GM19372 (cell line): ENCODE measurements around the gene EHMT2.
"Not testable (repeated sequence)": the region's sequence is repeated elsewhere in the genome, so short reads cannot be mapped to it uniquely, and the experiment has no call there.

Experiments
- ATAC-seq: cut with Tn5 transposase; IDR thresholded peaks from one replicate; pipeline ENCODE4 v1.9.1; 2021; ENCODE audit warnings: mild to moderate bottlenecking, low read depth, moderate library complexity; ENCODE audit not compliant: unreplicated experiment

The EHMT2 gene

DNA sequence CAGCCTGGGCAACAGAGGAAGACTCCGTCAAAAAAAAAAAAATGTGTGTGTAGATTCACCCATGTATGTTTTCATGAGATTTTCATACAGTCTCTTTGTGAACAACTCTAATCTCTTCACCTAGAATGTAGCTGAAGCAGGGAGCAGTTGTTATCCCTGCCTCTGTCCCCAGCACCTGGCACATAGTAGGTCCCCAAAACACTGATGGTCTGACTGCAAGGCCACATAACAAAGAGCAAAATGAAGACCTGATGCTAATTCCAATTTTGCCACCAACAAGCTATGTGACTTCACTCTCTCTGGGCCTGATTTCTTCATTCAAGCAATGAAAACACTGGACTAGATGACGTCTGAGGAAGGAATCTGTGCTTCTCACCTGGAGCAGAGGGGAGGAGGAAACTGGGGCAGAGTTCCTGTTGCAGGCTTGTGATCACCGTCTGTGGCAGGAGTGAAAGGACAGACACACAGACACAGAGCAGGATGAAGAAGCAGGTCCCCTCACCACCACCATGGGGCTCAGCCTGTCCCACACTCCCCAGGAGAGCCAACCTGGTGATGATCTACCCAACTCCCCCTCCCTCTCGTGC lies 23.3 kb downstream of the EHMT2 start:
- no peak for ATAC-seq

DNA sequence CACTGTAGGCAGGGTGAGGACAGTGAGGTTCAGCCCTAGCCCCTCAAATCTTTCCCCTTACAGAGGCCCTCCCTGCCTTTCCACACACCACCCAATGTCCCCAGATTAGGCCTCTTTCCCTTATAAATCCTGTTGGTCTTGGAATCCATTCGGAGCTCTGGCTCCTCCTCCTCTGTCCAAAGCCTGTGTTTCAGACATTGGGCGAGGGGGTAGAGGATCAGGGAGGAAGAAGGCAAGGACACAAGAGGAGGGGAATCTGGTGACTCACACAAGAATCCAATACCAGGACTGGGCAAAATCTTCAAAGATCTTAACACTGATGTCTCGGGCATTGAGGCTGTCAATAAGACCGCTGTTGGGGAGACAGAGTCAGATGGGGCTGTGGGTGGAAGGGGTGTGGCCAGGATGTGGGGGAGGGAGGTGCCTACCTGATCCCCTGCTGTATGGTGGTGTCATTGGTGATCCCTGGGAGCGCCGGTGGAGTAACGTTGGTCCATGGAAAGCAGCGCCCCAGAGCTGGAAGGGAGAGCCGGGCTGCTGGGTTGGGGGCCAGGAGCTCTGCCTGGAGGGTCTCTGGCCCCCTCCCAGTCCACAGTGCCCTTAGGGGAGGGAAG lies 26.3 kb downstream of the EHMT2 start:
- no peak for ATAC-seq

DNA sequence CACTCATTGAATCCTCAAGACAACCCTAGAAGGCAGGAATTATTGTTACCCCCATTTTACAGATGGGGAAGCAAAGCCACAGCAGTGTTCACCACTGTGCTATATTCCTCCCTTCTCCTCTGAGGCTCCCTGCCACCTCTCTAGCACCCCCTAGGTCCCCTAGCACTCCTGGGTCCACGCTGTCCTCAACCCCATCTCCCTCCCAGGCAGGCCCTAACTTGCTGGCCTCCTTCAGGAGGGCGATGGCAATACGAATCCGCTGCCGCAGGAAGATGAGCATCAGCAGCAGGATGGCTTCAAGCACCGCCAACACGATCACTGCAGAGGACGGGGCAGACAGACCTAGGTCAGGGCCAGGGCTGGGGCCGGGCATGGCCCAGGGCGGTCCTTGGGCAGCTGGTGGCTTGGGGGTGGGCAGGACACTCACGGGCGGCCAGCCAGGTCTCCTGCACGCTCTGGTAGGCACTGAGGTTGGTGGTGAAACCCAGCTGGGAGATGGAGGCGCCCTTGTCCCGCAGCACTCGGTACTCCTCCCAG lies 27.0 kb downstream of the EHMT2 start:
- no peak for ATAC-seq

DNA sequence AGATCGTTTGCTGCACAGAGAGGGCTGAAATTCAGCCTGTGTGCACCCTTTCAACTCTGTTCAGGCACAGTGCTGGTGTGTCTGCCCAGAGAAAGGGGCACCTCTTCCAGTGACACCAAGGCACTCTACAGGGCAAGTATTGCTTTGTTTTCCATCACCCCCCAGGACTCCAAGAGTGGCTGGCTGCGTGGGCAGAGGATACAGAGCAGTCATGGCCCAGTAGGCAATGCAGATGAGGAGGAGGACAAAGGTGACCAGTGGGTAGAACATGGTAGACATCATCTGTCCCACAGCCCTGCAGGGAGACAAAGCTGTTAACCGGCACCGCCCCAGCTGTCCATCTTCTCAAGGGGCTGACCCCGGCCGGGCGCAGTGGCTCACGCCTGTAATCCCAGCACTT lies 28.2 kb downstream of the EHMT2 start:
- no peak for ATAC-seq

DNA sequence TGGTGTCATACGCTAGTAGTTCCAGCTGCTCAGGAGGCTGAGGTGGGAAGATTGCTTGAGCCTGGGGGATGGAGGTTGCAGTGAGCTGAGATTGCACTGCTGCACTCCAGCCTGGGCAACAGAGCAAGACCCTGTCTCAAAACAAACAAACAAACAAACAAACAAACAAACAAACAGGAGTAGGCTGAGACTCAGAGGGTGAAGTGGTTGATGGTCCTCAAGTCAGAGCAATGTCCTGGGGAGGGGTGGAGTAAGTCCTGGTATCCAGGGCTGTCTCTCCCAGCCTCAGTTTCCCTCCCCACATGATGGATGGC lies 28.9 kb downstream of the EHMT2 start:
- not testable (repeated sequence) for ATAC-seq

DNA sequence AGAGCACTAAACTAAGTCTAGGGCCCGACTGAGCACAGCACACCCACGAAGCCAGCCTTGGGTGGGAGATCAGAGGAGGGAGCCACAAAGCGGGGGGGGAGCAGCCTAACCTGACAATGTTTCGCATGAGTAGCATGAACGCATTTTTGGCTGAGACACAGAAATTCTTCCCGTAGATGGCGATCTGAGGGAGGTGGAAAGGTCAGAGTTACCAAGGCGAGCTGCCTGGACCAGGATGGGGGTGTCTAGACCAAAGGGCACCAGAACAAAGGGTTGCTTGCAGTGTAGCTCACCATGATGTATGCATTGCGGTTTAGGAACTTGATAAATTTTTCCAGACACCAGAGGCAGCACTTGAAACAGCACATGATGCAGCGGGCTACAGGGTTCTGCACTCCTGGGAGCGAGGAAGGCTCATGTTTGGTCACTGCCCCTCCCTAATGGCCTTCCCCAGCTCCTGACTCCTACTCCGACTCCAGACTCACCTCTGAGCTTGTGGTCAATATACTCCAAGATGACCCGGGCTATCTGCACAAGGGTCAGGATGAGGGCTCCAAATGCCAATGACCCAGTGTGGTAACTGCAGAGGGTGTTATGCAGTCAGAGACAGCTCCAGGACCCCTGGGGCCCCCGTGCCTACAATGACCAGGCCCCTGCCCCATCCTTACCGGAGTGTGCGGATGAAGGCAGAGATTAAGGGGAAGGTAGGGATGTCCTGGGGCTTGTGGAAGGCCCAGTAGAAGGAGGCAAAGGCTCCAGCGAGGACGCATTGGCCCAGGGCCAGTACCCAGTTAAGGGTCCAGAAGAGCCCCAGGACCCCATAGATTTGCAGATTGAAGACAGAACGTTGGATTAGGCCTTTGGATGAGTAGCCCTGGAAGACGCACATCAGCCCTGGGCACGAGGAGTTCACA lies 32.0 kb downstream of the EHMT2 start:
- no peak for ATAC-seq

DNA sequence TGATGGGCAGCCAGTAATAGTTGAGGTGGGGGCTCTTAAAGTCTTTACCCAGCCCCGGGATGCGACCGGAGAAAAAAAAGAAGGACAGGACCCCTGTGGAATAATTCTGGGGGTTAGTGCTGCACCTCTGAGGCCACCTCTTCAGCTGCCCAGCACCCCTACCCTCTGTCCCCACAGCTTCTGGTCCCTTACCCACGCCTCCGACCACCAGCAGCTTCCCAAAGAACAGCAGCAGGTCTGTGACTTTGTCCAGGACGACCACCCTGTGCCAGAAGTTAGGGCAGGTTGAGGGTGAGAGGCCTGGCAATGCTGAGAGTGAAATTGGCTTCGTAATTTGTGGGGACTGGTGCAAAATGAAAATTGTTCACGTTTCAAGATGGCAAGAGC lies 32.7 kb downstream of the EHMT2 start:
- no peak for ATAC-seq

DNA sequence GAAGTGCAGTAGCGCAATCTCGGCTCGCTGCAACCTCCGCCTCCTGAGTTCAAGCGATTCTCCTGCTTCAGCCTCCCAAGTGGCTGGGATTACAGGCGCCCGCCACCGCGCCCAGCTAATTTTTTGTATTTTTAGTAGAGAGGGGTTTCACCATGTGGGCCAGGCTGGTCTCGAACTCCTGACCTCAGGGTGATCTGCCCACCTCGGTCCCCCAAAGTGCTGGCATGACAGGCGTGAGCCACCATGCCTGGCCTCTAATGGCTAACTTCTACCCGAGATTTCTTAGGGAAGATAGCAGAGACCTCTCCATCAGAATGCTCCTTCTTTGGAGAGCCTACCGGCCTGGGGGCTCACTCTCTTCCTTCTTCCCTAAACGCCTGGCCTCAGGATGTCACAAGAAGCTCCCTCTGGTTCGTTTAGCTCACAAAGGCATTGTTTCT lies 33.4 kb downstream of the EHMT2 start:
- not testable (repeated sequence) for ATAC-seq

DNA sequence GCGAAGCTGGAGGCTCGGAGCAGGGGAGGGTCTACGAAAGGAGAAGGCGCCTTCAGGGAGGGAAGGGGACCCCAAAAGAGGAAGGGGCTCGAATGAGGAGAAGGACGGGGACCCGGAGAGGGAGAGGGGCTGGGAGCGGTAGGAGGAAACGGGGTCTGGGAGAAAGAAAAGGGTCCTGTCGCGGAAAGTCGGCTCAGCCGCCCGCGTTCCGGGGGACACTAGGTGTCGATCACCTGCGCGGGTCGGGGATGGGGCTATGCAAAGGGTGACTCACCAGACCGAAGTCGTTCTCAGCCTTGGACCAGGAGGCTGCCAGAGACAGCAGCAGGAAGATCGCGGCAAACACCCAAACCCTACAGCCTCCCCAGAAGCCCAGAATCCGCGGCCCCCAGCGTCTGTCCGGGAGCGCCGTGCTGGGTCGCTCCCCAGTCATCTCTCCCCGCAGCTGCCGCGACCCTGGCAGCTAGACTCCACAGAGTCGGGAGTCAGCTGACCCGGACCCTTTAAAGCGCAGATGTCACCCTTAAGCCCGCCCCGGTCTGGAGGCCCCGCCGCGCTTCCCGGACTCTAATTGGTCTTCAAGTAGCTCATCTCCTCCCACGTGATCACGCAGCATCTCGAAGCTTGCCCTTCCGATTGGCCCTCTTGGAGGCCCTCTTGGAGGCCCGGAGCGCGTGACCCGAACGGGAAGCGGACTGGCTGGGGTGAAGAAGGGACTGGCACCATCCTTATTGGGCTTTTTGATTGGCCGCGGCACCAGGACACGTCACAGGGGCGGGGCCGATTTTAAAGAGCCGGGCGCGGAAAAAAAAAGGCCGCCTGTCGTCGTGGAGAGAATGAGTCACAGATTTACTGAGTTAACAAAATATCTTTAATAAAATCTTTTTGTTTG lies 34.9 kb downstream of the EHMT2 start, which contains the start of gene NEU1:
Gene NEU1, minus strand, starts transcription at position 478 of the 892 bp plus-strand sequence. Its CDS starts 45 bp downstream, at position 433.
- ATAC-seq, result peak; percentile 93

DNA sequence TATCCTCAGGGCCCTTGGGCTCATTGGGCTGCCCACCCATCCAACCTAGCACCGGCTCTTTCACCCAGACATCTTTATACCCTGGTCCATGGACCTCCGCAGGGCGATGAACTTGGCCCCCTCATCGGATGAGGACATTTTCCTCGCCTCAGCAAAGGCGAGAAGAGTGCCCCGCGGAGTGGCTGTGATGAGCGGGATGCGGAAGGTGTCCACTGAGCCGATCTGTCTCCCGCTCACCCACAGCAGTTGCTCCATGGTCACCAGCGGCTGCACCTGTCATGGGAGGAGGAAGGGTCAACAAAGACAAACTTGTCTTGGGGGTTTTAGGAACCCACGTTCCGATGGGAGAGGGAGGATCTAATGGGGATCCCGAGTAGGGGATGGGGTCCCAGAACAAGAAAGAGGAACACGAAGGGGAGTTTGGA lies 35.6 kb downstream of the EHMT2 start:
- no peak for ATAC-seq

DNA sequence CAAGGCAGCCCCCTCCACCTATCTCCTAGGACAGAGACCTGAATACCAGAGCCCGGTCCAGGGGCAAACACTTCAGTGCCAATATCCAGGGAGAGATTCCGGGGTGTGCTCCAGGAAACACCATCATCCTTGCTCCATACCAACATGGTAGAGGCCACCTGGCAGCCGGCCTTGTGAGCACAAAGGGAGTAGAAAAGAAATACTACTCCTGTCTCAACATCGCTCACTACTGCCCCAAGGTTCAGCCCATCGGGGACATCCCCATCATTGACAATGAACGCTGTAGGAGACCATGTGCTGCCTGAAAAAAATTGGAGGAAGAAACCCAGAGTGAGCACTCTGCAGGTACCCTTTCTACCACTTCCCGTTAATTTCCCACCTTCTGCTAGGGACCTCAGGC lies 36.3 kb downstream of the EHMT2 start:
- ATAC-seq, result no peak

DNA sequence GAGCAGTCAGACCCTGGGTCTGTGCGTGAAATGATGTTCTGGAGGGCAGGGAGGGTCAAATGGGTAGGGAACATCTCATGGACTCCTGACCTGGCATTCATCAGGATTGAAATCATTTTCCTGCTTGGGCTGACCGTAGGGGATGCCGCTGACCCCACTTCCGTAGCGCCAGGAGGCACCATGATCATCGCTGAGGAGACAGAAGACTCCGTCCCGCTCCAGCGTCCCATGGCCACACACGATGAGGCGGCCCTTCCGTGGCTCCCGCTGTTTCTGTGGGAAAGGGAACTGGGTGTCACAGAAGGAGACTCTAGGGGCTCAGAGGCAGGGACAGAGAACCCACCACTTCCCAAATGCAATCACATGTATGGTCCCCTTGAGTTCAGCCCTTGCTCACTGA lies 37.1 kb downstream of the EHMT2 start:
- ATAC-seq, result no peak

DNA sequence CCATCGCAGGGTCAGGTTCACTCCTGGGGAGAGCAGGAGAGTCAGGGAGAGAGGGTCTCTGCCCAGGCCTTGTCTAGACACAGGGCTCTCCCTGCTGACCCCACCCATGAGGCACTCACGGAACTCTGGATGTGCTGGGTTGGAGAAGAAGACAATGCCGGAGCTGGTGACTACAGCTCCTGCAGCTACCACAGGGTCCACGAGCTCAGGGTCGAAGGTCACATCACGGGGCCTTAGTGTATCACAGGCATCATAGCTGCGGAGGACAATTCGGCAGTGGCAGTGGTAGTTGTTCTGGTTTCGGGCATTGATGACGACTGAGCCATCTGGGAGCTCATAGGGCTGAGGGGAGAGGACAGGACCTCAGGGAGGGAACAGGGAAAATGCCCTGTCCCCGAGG lies 37.6 kb downstream of the EHMT2 start:
- ATAC-seq, result no peak

DNA sequence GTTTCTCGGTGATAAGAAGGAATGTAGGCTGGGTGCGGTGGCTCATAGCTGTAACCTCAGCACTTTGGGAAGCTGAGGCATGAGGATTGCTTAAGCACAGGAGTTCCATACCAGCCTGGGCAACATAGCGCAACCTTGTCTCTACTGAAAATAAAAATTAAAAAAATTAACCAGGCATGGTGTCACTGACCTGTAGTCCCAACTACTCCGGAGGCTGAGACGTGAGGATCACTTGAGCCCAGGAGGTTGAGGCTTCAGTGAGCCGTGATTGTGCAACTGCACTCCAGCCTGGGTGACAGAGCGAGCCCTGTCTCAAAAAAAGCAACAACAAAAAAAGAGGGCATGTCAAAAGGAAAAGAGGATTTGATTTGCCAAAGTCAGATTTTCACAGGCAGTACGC lies 38.8 kb downstream of the EHMT2 start:
- no peak for ATAC-seq

DNA sequence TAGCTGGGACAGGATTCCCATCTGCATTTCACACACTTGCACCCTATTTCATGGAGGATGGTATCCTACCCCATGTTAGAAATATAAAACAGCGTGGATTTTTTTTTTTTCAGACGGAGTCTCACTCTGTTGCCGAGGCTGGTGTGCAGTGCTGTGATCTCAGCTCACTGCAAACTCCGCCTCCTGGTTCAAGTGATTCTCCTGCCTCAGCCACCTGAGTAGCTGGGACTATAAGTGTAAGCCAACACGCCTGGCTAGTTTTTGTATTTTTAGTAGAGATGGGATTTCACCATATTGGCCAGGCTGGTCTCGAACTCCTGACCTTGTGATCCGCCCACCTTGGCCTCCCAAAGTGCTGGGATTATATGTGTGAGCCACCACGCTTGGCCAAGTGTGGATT lies 39.7 kb downstream of the EHMT2 start:
- not testable (repeated sequence) for ATAC-seq

DNA sequence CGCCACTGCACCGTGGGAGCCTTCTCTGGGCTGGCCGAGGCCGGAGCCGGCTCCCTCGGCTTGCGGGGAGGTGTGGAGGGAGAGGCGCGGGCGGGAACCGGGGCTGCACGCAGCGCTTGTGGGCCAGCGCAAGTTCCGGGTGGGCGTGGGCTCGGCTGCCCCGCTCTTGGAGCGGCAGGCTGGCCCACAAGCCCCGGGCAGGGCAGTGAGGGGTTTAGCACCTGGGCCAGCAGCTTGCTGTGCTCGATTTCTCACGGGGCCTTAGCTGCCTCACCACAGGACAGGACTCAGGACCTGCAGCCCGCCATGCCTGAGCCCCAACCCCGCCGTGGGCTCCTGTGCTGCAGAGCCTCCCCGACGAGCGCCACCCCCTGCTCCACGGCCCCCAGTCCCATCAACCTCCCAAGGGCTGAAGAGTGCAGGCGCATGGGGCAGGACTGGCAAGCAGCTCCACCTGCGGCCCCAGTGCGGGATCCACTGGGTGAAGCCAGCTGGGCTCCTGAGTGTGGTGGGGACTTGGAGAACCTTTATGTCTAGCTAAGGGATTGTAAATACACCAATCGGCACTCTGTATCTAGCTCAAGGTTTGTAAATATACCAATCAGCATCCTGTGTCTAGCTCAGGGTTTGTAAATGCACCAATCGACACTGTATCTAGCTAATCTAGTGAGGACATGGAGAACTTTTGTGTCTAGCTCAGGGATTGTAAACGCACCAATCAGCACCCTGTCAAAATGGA lies 45.3 kb downstream of the EHMT2 start:
- ATAC-seq, result not testable (repeated sequence)

DNA sequence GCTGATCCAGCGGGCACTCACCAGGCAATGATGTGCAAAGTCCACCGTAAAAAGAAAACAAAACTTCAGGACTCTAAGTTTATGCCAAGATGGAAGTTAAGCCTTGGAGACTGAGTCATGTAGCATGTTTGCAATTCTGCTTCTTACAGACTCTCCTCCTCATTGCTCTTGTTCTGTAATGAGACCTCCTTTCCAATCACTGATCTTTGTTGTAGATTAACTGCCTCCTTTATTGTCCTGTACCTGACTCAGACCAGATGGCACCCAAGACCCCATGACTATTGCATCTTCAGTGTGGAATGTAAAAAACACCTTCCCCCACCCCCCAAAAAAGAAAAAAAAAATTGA lies 46.0 kb downstream of the EHMT2 start:
- no peak for ATAC-seq

DNA sequence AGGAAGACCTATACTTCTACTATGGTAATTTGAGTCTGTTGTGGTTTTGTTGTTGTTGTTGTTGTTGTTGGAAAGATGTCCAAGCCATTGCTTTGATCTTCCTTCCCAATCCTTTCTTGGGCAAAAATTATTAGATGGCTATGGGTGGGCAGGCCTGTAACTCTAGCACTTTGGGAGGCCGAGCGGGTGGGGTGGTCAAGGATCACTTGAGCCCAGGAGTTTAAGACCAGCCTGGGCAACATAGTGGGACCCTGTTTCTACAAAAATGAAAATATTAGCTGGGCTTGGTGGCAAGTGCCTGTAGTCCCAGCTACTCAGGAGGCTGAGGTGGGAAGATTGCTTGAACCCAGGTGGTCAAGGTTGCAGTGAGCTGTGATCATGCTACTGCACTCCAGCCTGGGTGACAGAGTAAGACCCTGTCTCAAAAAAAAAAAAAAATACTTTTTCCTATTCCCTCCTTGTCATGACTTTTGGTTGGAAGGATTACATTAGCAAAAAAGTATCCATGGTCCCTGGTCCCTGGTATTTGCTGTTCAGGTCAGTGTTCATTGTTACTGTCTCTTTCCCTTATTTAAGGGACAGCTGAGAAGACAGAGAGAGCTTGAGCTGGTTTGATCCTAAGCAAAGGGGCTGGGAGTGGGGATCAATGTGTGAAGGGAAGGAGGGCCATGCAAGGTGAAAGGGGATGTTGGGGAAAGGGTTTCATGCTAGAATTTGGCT lies 46.6 kb downstream of the EHMT2 start:
- no peak for ATAC-seq
